Immature natural killer cell (primary cell): ENCODE measurements around the gene FSIP1. TPM values are rescaled to one million over a fixed set of nuclear protein-coding genes. Genes with fewer than 3 reads are reported as not detected.

ENCODE experiments used
- DNase-seq, 3 donors: peaks; one replicate each; pipeline ENCODE4 v3.0.0; 2022; ENCODE audit warnings: mixed read lengths in 1 of 3
- H3K27ac Mint-ChIP-seq, 6 donors: one replicate each; pipeline ENCODE4 v1.8.0; 2020; ENCODE audit warnings: mixed read lengths in 6 of 6, mild to moderate bottlenecking in 5 of 6, inconsistent platforms in 4 of 6, moderate library complexity in 3 of 6
- H3K27me3 Mint-ChIP-seq, 3 donors: one replicate each; pipeline ENCODE4 v1.8.0; 2020 to 2021; ENCODE audit warnings: low read depth in 3 of 3, mild to moderate bottlenecking in 3 of 3, mixed read lengths in 3 of 3, moderate library complexity in 3 of 3, inconsistent platforms in 1 of 3
- H3K36me3 Mint-ChIP-seq, 3 donors: one replicate each; pipeline ENCODE4 v1.8.0; 2020; ENCODE audit warnings: mixed read lengths in 3 of 3, inconsistent platforms in 2 of 3, mild to moderate bottlenecking in 2 of 3
- H3K4me1 Mint-ChIP-seq, 2 donors: one replicate each; pipeline ENCODE4 v1.8.0; 2020; ENCODE audit warnings: inconsistent platforms in 2 of 2, mild to moderate bottlenecking in 2 of 2, mixed read lengths in 2 of 2, moderate library complexity in 1 of 2
- H3K4me3 Mint-ChIP-seq, 5 donors: one replicate each; pipeline ENCODE4 v1.8.0; 2020; ENCODE audit warnings: mild to moderate bottlenecking in 5 of 5, mixed read lengths in 5 of 5, inconsistent platforms in 3 of 5, moderate library complexity in 3 of 5
- H3K9me3 Mint-ChIP-seq, 6 donors: one replicate each; pipeline ENCODE4 v1.8.0; 2020; ENCODE audit warnings: mild to moderate bottlenecking in 6 of 6, mixed read lengths in 6 of 6, inconsistent platforms in 4 of 6, moderate library complexity in 3 of 6
- polyA plus RNA-seq, 3 donors: library from polyadenylated mRNA; unstranded; fragments of 300-500 nt; fragmentation: Illumina TruSeq; gene quantifications; one replicate each; pipeline ENCODE4 v1.2.3, GENCODE V29; 2021

Gene FSIP1
- polyA plus RNA-seq, 3 donors from 2014 or later, result 1.3 to 3.0 (median 2.0) TPM

GRCh38 chr15:39801641-39802309 lies 19.1 kb upstream of the FSIP1 start:
- Mint-ChIP-seq H3K36me3 (no peaks in the 10 kb centered on the region), H3K27ac (no peak overlapping the region), H3K4me1 (no peaks in the 10 kb centered on the region), H3K4me3 (no peak overlapping the region), H3K27me3 (peaks cover 5 to 13% (median 10%) of the 10 kb centered on the region in 3 donors), H3K9me3 (no peaks in the 10 kb centered on the region)
- DNase-seq, result no peak

- Mint-ChIP-seq H3K36me3 (no peaks in the 10 kb centered on the region), H3K27ac (no peak overlapping the region), H3K4me3 (no peak overlapping the region), H3K27me3 (peaks cover 5 to 24% (median 12%) of the 10 kb centered on the region in 3 donors), H3K4me1 (no peaks in the 10 kb centered on the region), H3K9me3 (no peaks in the 10 kb centered on the region)
- DNase-seq, result no peak
Observed at GRCh38 chr15:39799552-39800011, 16.9 kb upstream of the FSIP1 start.

GRCh38 chr15:39798382-39798781 lies 15.7 kb upstream of the FSIP1 start:
- no peaks in the 10 kb centered on the region for H3K36me3 Mint-ChIP-seq
- H3K9me3 Mint-ChIP-seq, result no peaks in the 10 kb centered on the region
- H3K4me1 Mint-ChIP-seq, result no peaks in the 10 kb centered on the region
- no peak for DNase-seq
- no peak overlapping the region for H3K4me3 Mint-ChIP-seq
- peaks cover 7 to 27% (median 8%) of the 10 kb centered on the region in 3 donors for H3K27me3 Mint-ChIP-seq
- H3K27ac Mint-ChIP-seq, result no peak overlapping the region

DNA sequence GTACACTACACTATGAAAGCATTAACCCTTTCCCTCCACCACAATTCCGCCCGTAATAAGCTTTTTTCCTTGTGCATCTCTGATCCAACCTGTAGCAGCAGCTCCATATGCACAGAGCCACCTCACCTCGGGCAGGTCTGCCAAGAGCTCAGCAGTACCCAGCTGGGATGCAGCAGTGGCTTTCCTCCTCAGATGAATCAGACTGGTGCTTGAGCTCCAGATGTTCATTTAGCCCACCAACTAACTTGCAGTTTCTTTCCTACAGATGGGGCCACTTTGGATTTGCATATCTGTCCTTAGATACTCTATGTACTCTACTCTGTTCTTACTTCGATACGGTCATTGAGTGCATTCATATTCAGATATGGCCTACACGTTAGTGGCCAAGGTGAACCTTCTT lies 14.8 kb upstream of the FSIP1 start:
- Mint-ChIP-seq H3K4me3 (no peak overlapping the region), H3K27ac (no peak overlapping the region), H3K9me3 (no peaks in the 10 kb centered on the region), H3K4me1 (no peaks in the 10 kb centered on the region), H3K36me3 (no peaks in the 10 kb centered on the region), H3K27me3 (peaks cover 6 to 27% (median 8%) of the 10 kb centered on the region in 3 donors)
- no peak for DNase-seq

DNA sequence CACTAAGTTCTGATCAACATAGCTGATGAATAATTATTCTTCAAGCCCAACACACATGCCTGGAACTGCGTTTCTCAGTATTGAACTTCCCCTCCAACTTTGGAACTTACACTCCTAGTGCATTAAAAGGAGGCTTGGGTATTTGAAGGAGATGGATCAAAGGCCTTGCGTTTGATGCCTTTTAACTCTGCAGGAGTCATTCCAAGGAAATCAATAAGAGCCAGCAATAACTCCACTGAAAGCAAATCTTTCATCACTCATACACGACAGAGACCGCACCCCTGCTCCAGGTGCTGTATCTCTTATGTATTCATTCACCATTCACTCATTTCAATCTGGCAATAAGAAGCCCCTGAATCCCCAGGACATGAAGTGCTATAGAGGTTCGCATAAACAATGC lies 14.0 kb upstream of the FSIP1 start:
- Mint-ChIP-seq H3K27ac (no peak overlapping the region), H3K36me3 (no peaks in the 10 kb centered on the region), H3K4me3 (no peak overlapping the region), H3K9me3 (no peaks in the 10 kb centered on the region), H3K27me3 (peaks cover 6 to 27% (median 8%) of the 10 kb centered on the region in 3 donors), H3K4me1 (no peaks in the 10 kb centered on the region)
- no peak for DNase-seq

DNA sequence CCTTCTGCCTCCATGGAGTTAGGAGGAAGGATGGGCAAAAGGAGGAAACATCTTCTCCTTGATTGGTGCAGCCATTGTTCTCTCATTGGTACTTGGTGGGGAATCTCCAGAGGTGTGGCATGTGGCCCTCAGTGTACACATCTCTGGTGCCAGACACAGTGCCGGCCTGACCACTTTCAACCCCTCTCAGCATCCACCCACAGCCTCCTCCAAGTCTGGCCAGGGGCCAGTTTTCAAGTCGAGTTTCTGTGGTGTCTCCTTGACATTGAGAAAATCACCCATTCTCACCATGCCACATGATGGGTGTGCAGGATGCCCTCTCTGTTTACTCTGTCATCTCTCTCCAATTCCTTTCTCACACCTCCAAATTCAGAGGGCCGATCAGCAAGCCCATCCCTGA lies 12.8 kb upstream of the FSIP1 start:
- DNase-seq, result no peak
- no peaks in the 10 kb centered on the region for H3K36me3 Mint-ChIP-seq
- H3K27me3 Mint-ChIP-seq, result peaks cover 6 to 27% (median 8%) of the 10 kb centered on the region in 3 donors
- H3K4me1 Mint-ChIP-seq, result no peaks in the 10 kb centered on the region
- H3K9me3 Mint-ChIP-seq, result no peaks in the 10 kb centered on the region
- no peak overlapping the region for H3K4me3 Mint-ChIP-seq
- no peak overlapping the region for H3K27ac Mint-ChIP-seq

DNA sequence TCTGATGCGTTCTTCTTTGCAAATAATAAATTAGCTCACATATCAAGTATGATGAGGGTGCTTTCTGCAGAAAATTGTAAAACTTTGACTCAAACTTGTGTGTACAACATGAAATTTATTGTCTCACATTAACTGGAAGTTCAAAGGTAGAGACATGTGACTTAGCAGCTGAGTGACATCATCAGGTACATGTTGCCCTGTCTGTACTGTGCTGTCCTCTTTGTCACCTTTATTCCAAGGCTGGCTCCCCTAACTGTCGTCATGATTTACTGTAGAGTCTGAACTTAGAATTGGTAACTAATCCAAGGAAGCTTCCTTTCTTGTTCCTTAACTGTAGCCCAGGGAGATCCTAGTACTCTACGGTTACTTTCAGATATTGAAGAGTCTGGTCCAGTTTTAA lies 12.3 kb upstream of the FSIP1 start:
- H3K4me1 Mint-ChIP-seq, result no peaks in the 10 kb centered on the region
- H3K27ac Mint-ChIP-seq, result no peak overlapping the region
- no peak for DNase-seq
- H3K4me3 Mint-ChIP-seq, result no peak overlapping the region
- no peaks in the 10 kb centered on the region for H3K36me3 Mint-ChIP-seq
- H3K27me3 Mint-ChIP-seq, result peaks cover 4 to 27% (median 8%) of the 10 kb centered on the region in 3 donors
- H3K9me3 Mint-ChIP-seq, result no peaks in the 10 kb centered on the region

GRCh38 chr15:39793923-39794322 lies 11.3 kb upstream of the FSIP1 start:
- Mint-ChIP-seq H3K4me3 (no peak overlapping the region), H3K9me3 (no peaks in the 10 kb centered on the region), H3K27me3 (peaks cover 4 to 27% (median 5%) of the 10 kb centered on the region in 3 donors), H3K27ac (no peak overlapping the region), H3K4me1 (no peaks in the 10 kb centered on the region), H3K36me3 (no peaks in the 10 kb centered on the region)
- no peak for DNase-seq

GRCh38 chr15:39792844-39793335 lies 10.2 kb upstream of the FSIP1 start:
- no peak overlapping the region for H3K4me3 Mint-ChIP-seq
- H3K4me1 Mint-ChIP-seq, result peaks cover 0 to 1% of the 10 kb centered on the region in 2 donors
- no peak for DNase-seq
- no peaks in the 10 kb centered on the region for H3K36me3 Mint-ChIP-seq
- H3K9me3 Mint-ChIP-seq, result no peaks in the 10 kb centered on the region
- peaks cover 2 to 23% (median 4%) of the 10 kb centered on the region in 3 donors for H3K27me3 Mint-ChIP-seq
- H3K27ac Mint-ChIP-seq, result no peak overlapping the region

DNA sequence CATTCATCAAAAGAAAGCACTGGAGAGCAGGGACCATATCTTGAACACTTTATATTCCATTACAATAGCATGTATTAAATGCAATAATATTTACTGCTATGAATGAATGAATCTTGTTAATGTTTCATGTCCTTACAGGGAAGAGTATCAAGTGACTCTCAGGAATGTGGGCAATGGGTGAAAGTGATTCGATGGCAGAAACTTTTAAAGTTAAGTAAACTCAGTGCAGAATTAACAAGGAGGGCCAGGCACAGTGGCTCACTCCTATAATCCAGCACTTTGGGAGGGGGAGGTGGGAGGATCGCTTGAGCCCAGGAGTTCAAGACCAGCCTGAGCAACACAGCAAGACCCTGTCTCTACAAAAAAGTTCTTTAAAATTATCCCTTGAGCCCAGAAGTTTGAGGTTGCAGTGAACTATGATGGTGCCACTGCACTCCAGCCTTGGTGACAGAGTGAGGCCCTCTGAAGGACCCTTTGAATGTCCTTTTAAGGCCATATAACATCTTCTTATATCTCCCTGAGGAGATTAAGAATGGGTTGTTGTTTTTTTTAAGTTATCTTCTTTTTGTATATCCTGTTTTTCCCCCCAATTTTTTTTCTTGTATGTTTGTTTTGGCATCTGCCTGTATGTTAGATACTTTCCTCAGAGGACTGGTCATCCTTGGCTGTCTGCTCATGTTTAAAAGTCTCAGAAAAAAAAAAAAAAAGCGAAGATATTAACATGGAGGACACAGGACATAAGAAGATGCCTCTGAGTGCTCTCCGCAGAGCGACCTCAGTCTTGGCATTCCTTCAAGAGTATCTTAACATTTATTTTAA lies 9.6 kb upstream of the FSIP1 start:
- peaks cover 2 to 17% (median 4%) of the 10 kb centered on the region in 3 donors for H3K27me3 Mint-ChIP-seq
- no peaks in the 10 kb centered on the region for H3K9me3 Mint-ChIP-seq
- H3K4me1 Mint-ChIP-seq, result peaks cover 0 to 1% of the 10 kb centered on the region in 2 donors
- H3K4me3 Mint-ChIP-seq, result no peak overlapping the region
- DNase-seq, result no peak
- H3K27ac Mint-ChIP-seq, result no peak overlapping the region
- H3K36me3 Mint-ChIP-seq, result no peaks in the 10 kb centered on the region

- no peaks in the 10 kb centered on the region for H3K36me3 Mint-ChIP-seq
Observed at GRCh38 chr15:39789736-39790135, 7.1 kb upstream of the FSIP1 start.

GRCh38 chr15:39788800-39789565 lies 6.3 kb upstream of the FSIP1 start:
- H3K4me1 Mint-ChIP-seq, result peaks cover 23 to 29% of the 10 kb centered on the region in 2 donors
- H3K4me3 Mint-ChIP-seq, result no peak overlapping the region
- no peak for DNase-seq
- H3K36me3 Mint-ChIP-seq, result no peaks in the 10 kb centered on the region
- no peaks in the 10 kb centered on the region for H3K9me3 Mint-ChIP-seq
- H3K27me3 Mint-ChIP-seq, result peaks cover 0 to 2% (median 0%) of the 10 kb centered on the region in 3 donors
- H3K27ac Mint-ChIP-seq, result no peak overlapping the region

More at GRCh38 chr15:39789736-39790135, 7.1 kb upstream of the FSIP1 start:
- Mint-ChIP-seq H3K9me3 (no peaks in the 10 kb centered on the region), H3K27ac (no peak overlapping the region), H3K27me3 (peaks cover 0 to 5% (median 3%) of the 10 kb centered on the region in 3 donors), H3K4me3 (no peak overlapping the region), H3K4me1 (peaks cover 16 to 22% of the 10 kb centered on the region in 2 donors)
- DNase-seq, result no peak

GRCh38 chr15:39788108-39788507 lies 5.5 kb upstream of the FSIP1 start:
- no peaks in the 10 kb centered on the region for H3K36me3 Mint-ChIP-seq
- no peak overlapping the region for H3K4me3 Mint-ChIP-seq
- peaks cover 32 to 38% of the 10 kb centered on the region in 2 donors for H3K4me1 Mint-ChIP-seq
- no peak for DNase-seq
- no peaks in the 10 kb centered on the region for H3K9me3 Mint-ChIP-seq
- peaks cover 1 to 4% (median 2%) of the 10 kb centered on the region in 3 donors for H3K27me3 Mint-ChIP-seq
- H3K27ac Mint-ChIP-seq, result peak overlapping the region in 1 of 6 donors; percentile 49
